Panc1 (cell line): Measurements from ENCODE around the gene SMIM7. TPM values are rescaled to one million over a fixed set of nuclear protein-coding genes. Genes with fewer than 3 reads are reported as not detected.

ENCODE experiments used
- ATAC-seq: fragments of 200-7000 bp; cut with Tn5 transposase; 2 replicates; pipeline ENCODE4 v1.9.1; 2020; ENCODE audit warnings: mild to moderate bottlenecking, moderate library complexity
- BruUV-seq: library from RNA; stranded (reverse); fragments of 400-500 nt; replicated peaks from 2 replicates; lab custom pipeline; 2021; lab: Mats Ljungman, UMichigan
- CTCF ChIA-PET: fragments of 300-600 bp; sonication (Branson Sonifier 250); formaldehyde crosslinking; loops from one replicate; lab custom pipeline; 2022; ENCODE audit warnings: antibody characterized with exemption; lab: Charles Lee
- POLR2A ChIA-PET: fragments of 300-600 bp; sonication (Branson Sonifier 250); formaldehyde crosslinking; loops from one replicate; lab custom pipeline; 2022; ENCODE audit warnings: antibody characterized with exemption; lab: Charles Lee
- DNase-seq: peaks from one replicate; pipeline ENCODE4 v3.0.0-alpha.2; 2010; ENCODE audit warnings: low read depth, low spot score
- H3K27ac ChIP-seq: 2 replicates; pipeline ENCODE4 v1.5.1; 2011; ENCODE audit warnings: mild to moderate bottlenecking, low read length, inconsistent platforms
- H3K27me3 ChIP-seq: fragments of 200-500 bp; sonication (Bioruptor generic); 2 replicates; pipeline ENCODE4 v1.6.0; 2014; ENCODE audit warnings: low read length, inconsistent platforms; ENCODE audit not compliant: control insufficient read depth, insufficient read depth
- H3K36me3 ChIP-seq: fragments of 200-500 bp; sonication (Bioruptor generic); 2 replicates; pipeline ENCODE4 v1.5.1; 2014; ENCODE audit warnings: inconsistent platforms, mild to moderate bottlenecking, low read length, moderate library complexity; ENCODE audit not compliant: control insufficient read depth, insufficient read depth
- H3K4me1 ChIP-seq: 2 replicates; pipeline ENCODE4 v1.5.1; 2011; ENCODE audit warnings: inconsistent platforms, mild to moderate bottlenecking, low read length, moderate library complexity; ENCODE audit not compliant: control insufficient read depth, insufficient read depth
- H3K4me3 ChIP-seq, 2 experiments: 2 replicates each; pipeline ENCODE4 v1.5.1; 2011 to 2012; ENCODE audit warnings: low read depth in 2 of 2, low read length in 2 of 2, mild to moderate bottlenecking in 2 of 2, inconsistent platforms in 1 of 2, moderate library complexity in 1 of 2
- H3K9me3 ChIP-seq: fragments of 200-500 bp; sonication (Bioruptor generic); 2 replicates; pipeline ENCODE4 v1.5.1; 2014; ENCODE audit warnings: low read depth, mild to moderate bottlenecking, inconsistent platforms, low read length, moderate library complexity; ENCODE audit not compliant: control insufficient read depth, insufficient read depth
- POLR2AphosphoS5 ChIP-seq: IDR thresholded peaks from 2 replicates; pipeline ENCODE4 v1.6.1; 2012; ENCODE audit warnings: mild to moderate bottlenecking, low read depth, low read length, moderate library complexity
- SIN3A ChIP-seq: IDR thresholded peaks from 2 replicates; pipeline ENCODE4 v1.6.1; 2012; ENCODE audit warnings: low read depth, mild to moderate bottlenecking, low read length, moderate library complexity, borderline replicate concordance; ENCODE audit not compliant: insufficient read depth
- TCF7L2 ChIP-seq: IDR thresholded peaks from 2 replicates; pipeline ENCODE4 v1.6.1; 2011; ENCODE audit warnings: mild to moderate bottlenecking, low read depth, low read length, inconsistent platforms
- in situ Hi-C: cut with HindIII; loops from 2 replicates; pipeline ENCODE4 v1.10.0; 2016; ENCODE audit warnings: low sequenced_read_pairs, low pct_unique_long_range_greater_than_20kb
- intact Hi-C: fragments of 100-400 bp; cut with micrococcal nuclease; formaldehyde crosslinking; loops from one replicate; pipeline ENCODE4 v1.10.0; 2022; ENCODE audit not compliant: unreplicated experiment
- total RNA-seq: library from RNA; stranded (reverse); gene quantifications from one replicate; pipeline ENCODE4 v1.2.1, GENCODE V29; 2021; ENCODE audit not compliant: unreplicated experiment
- TF ChIP-seq, protein P1 (sequence below): fragments of 450-650 bp; IDR thresholded peaks from 2 replicates; pipeline ENCODE4 v1.5.1; 2017; ENCODE audit warnings: mild to moderate bottlenecking
- TF ChIP-seq, protein P2 (sequence below), 2 experiments: IDR thresholded peaks; 2 replicates each; pipeline ENCODE4 v1.6.1; 2011 to 2012; ENCODE audit warnings: low read depth in 2 of 2, control low read depth in 1 of 2, low read length in 1 of 2, mild to moderate bottlenecking in 1 of 2, moderate library complexity in 1 of 2; ENCODE audit not compliant: insufficient read depth in 1 of 2

Gene SMIM7
- total RNA-seq, 1 experiment from 2014 or later = 70.7 TPM

DNA sequence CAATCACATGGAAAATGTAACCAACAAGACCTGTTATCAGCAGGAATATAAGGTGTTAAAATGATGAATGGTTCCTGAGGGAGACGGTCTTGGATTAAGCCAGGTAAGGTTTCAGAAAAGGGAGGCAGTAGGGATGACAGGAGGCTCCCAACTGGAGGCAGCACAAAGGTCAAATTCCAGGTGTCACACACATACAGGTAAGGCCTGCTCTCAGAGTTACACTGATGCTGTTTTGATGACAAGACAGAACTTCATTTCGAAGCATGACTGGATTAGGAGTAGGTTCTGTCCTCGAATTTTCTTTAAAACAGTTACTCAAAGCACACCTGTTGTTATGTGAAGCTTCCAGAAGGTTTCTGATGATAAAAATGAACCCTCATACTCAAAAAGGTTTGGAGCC is 39.4 kb downstream of the SMIM7 start:
- Histone ChIP-seq H3K4me1 (peaks cover 7% of the 10 kb centered on the region), H3K9me3 (no peaks in the 10 kb centered on the region), H3K27ac (no peak overlapping the region), H3K36me3 (no peaks in the 10 kb centered on the region), H3K4me3 (no peak overlapping the region), H3K27me3 (no peaks in the 10 kb centered on the region)
- intact Hi-C loops (no loop called here), in situ Hi-C loops (no loop called here)
- no TSS peak for BruUV-seq
- no peak for ATAC-seq
- ChIA-PET CTCF (no interaction called here), POLR2A (no interaction called here)
- TF ChIP-seq, protein P1, sequence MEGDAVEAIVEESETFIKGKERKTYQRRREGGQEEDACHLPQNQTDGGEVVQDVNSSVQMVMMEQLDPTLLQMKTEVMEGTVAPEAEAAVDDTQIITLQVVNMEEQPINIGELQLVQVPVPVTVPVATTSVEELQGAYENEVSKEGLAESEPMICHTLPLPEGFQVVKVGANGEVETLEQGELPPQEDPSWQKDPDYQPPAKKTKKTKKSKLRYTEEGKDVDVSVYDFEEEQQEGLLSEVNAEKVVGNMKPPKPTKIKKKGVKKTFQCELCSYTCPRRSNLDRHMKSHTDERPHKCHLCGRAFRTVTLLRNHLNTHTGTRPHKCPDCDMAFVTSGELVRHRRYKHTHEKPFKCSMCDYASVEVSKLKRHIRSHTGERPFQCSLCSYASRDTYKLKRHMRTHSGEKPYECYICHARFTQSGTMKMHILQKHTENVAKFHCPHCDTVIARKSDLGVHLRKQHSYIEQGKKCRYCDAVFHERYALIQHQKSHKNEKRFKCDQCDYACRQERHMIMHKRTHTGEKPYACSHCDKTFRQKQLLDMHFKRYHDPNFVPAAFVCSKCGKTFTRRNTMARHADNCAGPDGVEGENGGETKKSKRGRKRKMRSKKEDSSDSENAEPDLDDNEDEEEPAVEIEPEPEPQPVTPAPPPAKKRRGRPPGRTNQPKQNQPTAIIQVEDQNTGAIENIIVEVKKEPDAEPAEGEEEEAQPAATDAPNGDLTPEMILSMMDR = no peak
- TF ChIP-seq TCF7L2 = no peak
- TF ChIP-seq, protein P2, sequence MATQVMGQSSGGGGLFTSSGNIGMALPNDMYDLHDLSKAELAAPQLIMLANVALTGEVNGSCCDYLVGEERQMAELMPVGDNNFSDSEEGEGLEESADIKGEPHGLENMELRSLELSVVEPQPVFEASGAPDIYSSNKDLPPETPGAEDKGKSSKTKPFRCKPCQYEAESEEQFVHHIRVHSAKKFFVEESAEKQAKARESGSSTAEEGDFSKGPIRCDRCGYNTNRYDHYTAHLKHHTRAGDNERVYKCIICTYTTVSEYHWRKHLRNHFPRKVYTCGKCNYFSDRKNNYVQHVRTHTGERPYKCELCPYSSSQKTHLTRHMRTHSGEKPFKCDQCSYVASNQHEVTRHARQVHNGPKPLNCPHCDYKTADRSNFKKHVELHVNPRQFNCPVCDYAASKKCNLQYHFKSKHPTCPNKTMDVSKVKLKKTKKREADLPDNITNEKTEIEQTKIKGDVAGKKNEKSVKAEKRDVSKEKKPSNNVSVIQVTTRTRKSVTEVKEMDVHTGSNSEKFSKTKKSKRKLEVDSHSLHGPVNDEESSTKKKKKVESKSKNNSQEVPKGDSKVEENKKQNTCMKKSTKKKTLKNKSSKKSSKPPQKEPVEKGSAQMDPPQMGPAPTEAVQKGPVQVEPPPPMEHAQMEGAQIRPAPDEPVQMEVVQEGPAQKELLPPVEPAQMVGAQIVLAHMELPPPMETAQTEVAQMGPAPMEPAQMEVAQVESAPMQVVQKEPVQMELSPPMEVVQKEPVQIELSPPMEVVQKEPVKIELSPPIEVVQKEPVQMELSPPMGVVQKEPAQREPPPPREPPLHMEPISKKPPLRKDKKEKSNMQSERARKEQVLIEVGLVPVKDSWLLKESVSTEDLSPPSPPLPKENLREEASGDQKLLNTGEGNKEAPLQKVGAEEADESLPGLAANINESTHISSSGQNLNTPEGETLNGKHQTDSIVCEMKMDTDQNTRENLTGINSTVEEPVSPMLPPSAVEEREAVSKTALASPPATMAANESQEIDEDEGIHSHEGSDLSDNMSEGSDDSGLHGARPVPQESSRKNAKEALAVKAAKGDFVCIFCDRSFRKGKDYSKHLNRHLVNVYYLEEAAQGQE (IDR thresholded peaks at IDR 0.05; ENCODE audit: insufficient read depth in 1 of 2, low read depth in 2 of 2, low read length in 1 of 2) = no peak
- TF ChIP-seq POLR2AphosphoS5 = no peak
- TF ChIP-seq SIN3A = no peak
- no peak for DNase-seq

DNA sequence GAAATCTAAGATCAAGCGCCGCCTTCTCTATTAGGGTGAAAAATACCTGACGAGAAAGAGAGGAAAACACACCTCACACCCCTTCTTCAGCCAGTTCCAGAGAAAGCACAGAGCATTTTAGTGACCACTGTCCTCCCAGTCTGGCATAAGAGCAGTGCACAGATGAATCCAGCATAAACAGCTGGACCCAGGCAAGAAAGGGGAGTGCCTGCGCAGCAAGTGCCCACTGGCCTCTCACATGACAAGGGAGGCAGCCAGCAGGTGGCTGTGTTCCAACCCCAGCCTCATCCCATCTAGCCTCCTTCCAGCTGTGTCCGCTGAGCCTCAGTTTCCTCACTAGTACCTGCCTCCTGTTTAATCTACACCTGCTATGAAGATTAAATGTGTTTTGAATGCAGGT is 39.9 kb downstream of the SMIM7 start:
- Histone ChIP-seq H3K4me1 (peaks cover 6% of the 10 kb centered on the region), H3K9me3 (no peaks in the 10 kb centered on the region), H3K4me3 (no peak overlapping the region), H3K27ac (no peak overlapping the region), H3K27me3 (no peaks in the 10 kb centered on the region), H3K36me3 (no peaks in the 10 kb centered on the region)
- in situ Hi-C loops = no loop called here
- ATAC-seq (no peak), DNase-seq (no peak)
- intact Hi-C loops = no loop called here
- BruUV-seq = no TSS peak
- no peak for TF ChIP-seq POLR2AphosphoS5
- no peak for TF ChIP-seq TCF7L2
- TF ChIP-seq, protein P1 = no peak
- ChIA-PET CTCF (no interaction called here), POLR2A (no interaction called here)

DNA sequence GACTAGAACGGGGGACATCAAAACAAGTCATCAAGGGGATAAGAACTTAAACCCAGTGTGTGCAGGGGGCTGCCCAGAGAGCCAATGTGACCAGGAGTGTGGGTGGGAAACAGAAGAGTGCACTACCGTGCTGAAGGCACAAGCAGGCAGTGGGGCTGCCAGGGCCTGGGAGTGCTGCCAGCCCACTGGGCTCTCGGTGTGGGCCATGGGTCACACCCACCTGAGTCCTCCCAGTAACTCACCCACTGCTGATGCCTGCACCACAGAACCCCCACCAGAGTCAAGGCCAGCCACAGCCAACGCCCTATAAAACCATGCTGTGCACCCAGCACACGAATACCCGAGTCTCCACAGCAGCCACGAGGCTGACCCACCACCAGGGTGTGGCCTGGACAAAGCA is 40.5 kb downstream of the SMIM7 start:
- H3K4me1 ChIP-seq = peaks cover 6% of the 10 kb centered on the region
- ChIA-PET CTCF (no interaction called here), POLR2A (interaction anchor here (0.5 kb wide), 1 partner anchor 95 kb away, joined by 5 read pairs; no protein-coding TSS in a partner anchor)
- no peaks in the 10 kb centered on the region for H3K36me3 ChIP-seq
- no peaks in the 10 kb centered on the region for H3K9me3 ChIP-seq
- DNase-seq (no peak), ATAC-seq (no peak)
- TF ChIP-seq, protein P1 = no peak
- TF ChIP-seq, protein P2 (IDR thresholded peaks at IDR 0.05; ENCODE audit: insufficient read depth in 1 of 2, low read depth in 2 of 2, low read length in 1 of 2) = no peak
- TF ChIP-seq SIN3A (no peak), TCF7L2 (no peak), POLR2AphosphoS5 (no peak)
- intact Hi-C loops = no loop called here
- H3K4me3 ChIP-seq = no peak overlapping the region
- no TSS peak for BruUV-seq
- H3K27ac ChIP-seq = no peak overlapping the region
- H3K27me3 ChIP-seq = no peaks in the 10 kb centered on the region
- in situ Hi-C loops = no loop called here
